Measurements from ENCODE around the gene NFATC2.

NFATC2 gene

GRCh38 chr20:51469578-51470498, 72.7 kb downstream of the NFATC2 start:
- TF ChIP-seq YY1 (IDR thresholded peaks at IDR 0.05; ENCODE audit: low read depth) (no peak), NFIC (IDR thresholded peaks at IDR 0.05) (no peak), REST (IDR thresholded peaks at IDR 0.05; ENCODE audit: low read depth) (no peak), EP300 (IDR thresholded peaks at IDR 0.05; ENCODE audit: borderline replicate concordance) (no peak), USF1 (IDR thresholded peaks at IDR 0.05) (no peak), ZBTB7A (IDR thresholded peaks at IDR 0.05; ENCODE audit: low read depth) (no peak), RAD21 (IDR thresholded peaks at IDR 0.05; ENCODE audit: low read depth) (no peak), FOXM1 (IDR thresholded peaks at IDR 0.05; ENCODE audit: borderline replicate concordance, low read depth) (no peak), CREB1 (IDR thresholded peaks at IDR 0.05; ENCODE audit: low read depth) (no peak), TAF1 (IDR thresholded peaks at IDR 0.05; ENCODE audit: low read depth) (no peak), CEBPB (IDR thresholded peaks at IDR 0.05) (no peak), TEAD4 (IDR thresholded peaks at IDR 0.05) (no peak), MAX (IDR thresholded peaks at IDR 0.05) (no peak), EGR1 (IDR thresholded peaks at IDR 0.05) (no peak), TCF12 (IDR thresholded peaks at IDR 0.05; ENCODE audit: low read depth) (no peak)

GRCh38 chr20:51469046-51469445, 73.5 kb downstream of the NFATC2 start:
- TF ChIP-seq YY1 (IDR thresholded peaks at IDR 0.05; ENCODE audit: low read depth) (no peak), TCF12 (IDR thresholded peaks at IDR 0.05; ENCODE audit: low read depth) (no peak), TAF1 (IDR thresholded peaks at IDR 0.05; ENCODE audit: low read depth) (no peak)

GRCh38 chr20:51468636-51469035, 73.9 kb downstream of the NFATC2 start:
- TF ChIP-seq TCF12 (IDR thresholded peaks at IDR 0.05; ENCODE audit: low read depth) (no peak), FOXM1 (IDR thresholded peaks at IDR 0.05; ENCODE audit: borderline replicate concordance, low read depth) (no peak), TEAD4 (IDR thresholded peaks at IDR 0.05) (no peak), EGR1 (IDR thresholded peaks at IDR 0.05) (no peak), ZBTB7A (IDR thresholded peaks at IDR 0.05; ENCODE audit: low read depth) (no peak), USF1 (IDR thresholded peaks at IDR 0.05) (no peak), YY1 (IDR thresholded peaks at IDR 0.05; ENCODE audit: low read depth) (no peak)

DNA sequence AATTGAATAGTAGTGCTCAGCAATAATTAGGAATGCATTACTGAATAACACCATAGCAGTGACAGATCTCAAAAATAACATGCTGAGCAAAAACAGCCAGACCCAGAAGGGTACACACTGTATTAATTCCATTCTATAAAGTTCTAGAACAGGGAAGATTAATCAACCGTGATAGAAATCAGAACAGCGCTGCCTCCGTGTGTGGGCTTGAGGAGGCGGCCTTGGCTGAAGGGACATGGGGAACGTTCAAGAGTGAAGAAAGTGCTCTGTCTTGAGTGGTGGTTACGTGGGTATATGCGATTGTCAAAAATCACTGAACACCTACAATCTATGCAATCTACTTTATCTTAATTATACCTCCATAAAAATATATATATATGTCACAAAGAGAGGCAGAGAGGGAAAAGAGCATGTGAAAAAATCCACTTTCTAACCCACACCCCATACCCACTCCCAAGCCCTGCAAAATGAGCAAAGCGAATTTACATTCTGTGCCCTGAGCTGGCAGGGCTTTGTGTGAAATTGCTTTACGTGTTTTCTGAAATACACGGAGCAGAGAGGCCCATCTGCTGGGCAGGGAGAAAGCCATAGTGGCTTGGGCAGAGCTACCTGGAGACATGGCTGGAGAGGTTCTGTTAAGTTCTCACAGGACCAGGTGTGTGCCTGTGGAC, 74.4 kb downstream of the NFATC2 start:
- TF ChIP-seq FOXM1 (IDR thresholded peaks at IDR 0.05; ENCODE audit: borderline replicate concordance, low read depth) (no peak), CREB1 (IDR thresholded peaks at IDR 0.05; ENCODE audit: low read depth) (no peak), ZBTB7A (IDR thresholded peaks at IDR 0.05; ENCODE audit: low read depth) (no peak)

DNA sequence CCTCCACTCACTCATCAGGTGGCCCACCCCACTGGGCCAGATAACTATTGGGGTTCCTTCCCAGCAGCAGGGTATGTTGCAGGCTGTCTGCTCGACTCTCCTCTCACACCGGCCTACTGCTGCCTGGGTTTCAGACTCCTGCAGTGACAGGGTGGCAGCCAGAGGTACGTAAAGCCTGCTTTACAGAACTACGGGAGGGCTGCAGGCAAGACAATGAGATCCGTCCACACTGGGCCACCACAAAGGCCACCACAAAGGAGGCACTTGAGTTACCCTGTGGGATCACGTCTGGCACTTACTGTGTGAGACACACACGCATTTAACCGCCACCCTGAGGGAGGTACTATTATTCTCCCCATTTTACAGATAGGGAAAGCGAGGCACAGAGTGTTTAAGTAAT, 78.5 kb downstream of the NFATC2 start:
- TF ChIP-seq CREB1 (IDR thresholded peaks at IDR 0.05; ENCODE audit: low read depth) (no peak), TCF12 (IDR thresholded peaks at IDR 0.05; ENCODE audit: low read depth) (no peak), MAX (IDR thresholded peaks at IDR 0.05) (no peak), CEBPB (IDR thresholded peaks at IDR 0.05) (no peak), TAF1 (IDR thresholded peaks at IDR 0.05; ENCODE audit: low read depth) (no peak), REST (IDR thresholded peaks at IDR 0.05; ENCODE audit: low read depth) (no peak), ZBTB7A (IDR thresholded peaks at IDR 0.05; ENCODE audit: low read depth) (no peak), EGR1 (IDR thresholded peaks at IDR 0.05) (no peak)

DNA sequence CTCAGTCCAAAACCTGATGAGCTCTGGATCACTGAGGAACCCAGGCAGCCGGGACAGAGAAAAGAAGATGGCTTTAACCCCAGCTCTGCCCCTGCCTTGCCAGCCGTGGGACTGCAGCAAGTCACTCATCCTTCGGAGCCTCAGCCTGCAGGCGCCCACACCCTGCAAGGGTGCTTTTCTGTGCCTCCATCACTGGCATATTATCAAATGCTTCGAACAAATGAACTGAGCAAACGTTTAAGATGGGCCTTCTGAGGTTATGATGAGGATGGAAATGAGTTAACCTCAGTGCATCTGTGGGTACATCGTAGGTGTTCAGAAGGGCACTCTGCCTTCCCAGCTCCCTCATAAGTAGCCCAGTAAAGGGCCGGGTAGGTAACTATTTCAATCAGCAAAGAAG, 79.0 kb downstream of the NFATC2 start:
- TF ChIP-seq CREB1 (IDR thresholded peaks at IDR 0.05; ENCODE audit: low read depth) (no peak), FOXM1 (IDR thresholded peaks at IDR 0.05; ENCODE audit: borderline replicate concordance, low read depth) (no peak), NFIC (IDR thresholded peaks at IDR 0.05) (no peak)
